Epithelial cell of esophagus (primary cell): Measurements from ENCODE around the gene TPM1.

ENCODE experiments used
- DNase-seq: peaks from one replicate; pipeline ENCODE4 v3.0.0; 2010; ENCODE audit warnings: low read depth
- H3K4me3 ChIP-seq: 2 replicates; pipeline ENCODE4 v1.5.1; 2011; ENCODE audit warnings: mild to moderate bottlenecking, low read length, control low read depth
- CTCF ChIP-seq: IDR thresholded peaks from 2 replicates; pipeline ENCODE4 v1.5.1; 2011; ENCODE audit warnings: low read depth, mild to moderate bottlenecking, low read length, control low read depth, inconsistent platforms; ENCODE audit not compliant: insufficient read depth; ENCODE audit errors: missing control alignments

TPM1 gene

GRCh38 chr15:63109498-63109897, 67.0 kb downstream of the TPM1 start:
- no peak for TF ChIP-seq CTCF
- no peak for DNase-seq
- H3K4me3 ChIP-seq: no peak overlapping the region

- H3K4me3 ChIP-seq: no peak overlapping the region
- no peak for DNase-seq
- TF ChIP-seq CTCF: no peak
These were observed 67.4 kb downstream of the TPM1 start for GRCh38 chr15:63109920-63110319.

- no peak overlapping the region for H3K4me3 ChIP-seq
- DNase-seq: no peak
These were observed 68.0 kb downstream of the TPM1 start for GRCh38 chr15:63110428-63111026.

GRCh38 chr15:63111481-63111880, 68.9 kb downstream of the TPM1 start:
- no peak for TF ChIP-seq CTCF
- DNase-seq: no peak
- H3K4me3 ChIP-seq: no peak overlapping the region

More at GRCh38 chr15:63110428-63111026, 68.0 kb downstream of the TPM1 start:
- TF ChIP-seq CTCF: no peak

GRCh38 chr15:63112871-63113270, 70.3 kb downstream of the TPM1 start:
- TF ChIP-seq CTCF: no peak
- H3K4me3 ChIP-seq: no peak overlapping the region
- DNase-seq: no peak

GRCh38 chr15:63114465-63114864, 71.9 kb downstream of the TPM1 start:
- no peak for TF ChIP-seq CTCF

More at GRCh38 chr15:63114465-63114864, 71.9 kb downstream of the TPM1 start:
- no peak overlapping the region for H3K4me3 ChIP-seq
- DNase-seq: no peak
